ENCODE data around the gene PSMD12.
"Not testable (repeated sequence)": the region's sequence is repeated elsewhere in the genome, so short reads cannot be mapped to it uniquely, and the experiment has no call there.

- not testable (repeated sequence) for TF ChIP-seq CTCF, POLR2A (IDR thresholded peaks at IDR 0.05)
Observed at GRCh38 chr17:67326959-67327745, 39.2 kb downstream of the PSMD12 start.

All from sigmoid colon (tissue), 3 donors.